ENCODE measurements around the gene PIP4K2A. TPM values are rescaled to one million over a fixed set of nuclear protein-coding genes. Genes with fewer than 3 reads are reported as not detected.

Gene PIP4K2A
- total and polyA plus RNA-seq, 2 of the 8 experiments (the other 6 are each of a cell fraction or from before 2014, with no cell fraction given) = 19.0 to 60.9 TPM

GRCh38 chr10:22652988-22653481, 61.3 kb downstream of the PIP4K2A start (continued):
- TF ChIP-seq EZH2 (IDR thresholded peaks at IDR 0.05; ENCODE audit: low read depth, low read length, severe bottlenecking) (no peak), YY1 (IDR thresholded peaks at IDR 0.05; ENCODE audit: low read depth, low read length) (no peak), FOSL1 (IDR thresholded peaks at IDR 0.05; ENCODE audit: insufficient read depth, low read depth, low read length) (no peak), BRCA1 (IDR thresholded peaks at IDR 0.05; ENCODE audit: low read depth, low read length) (no peak), TAF7 (optimal IDR thresholded peaks at IDR 0.05; ENCODE audit: borderline replicate concordance, low read depth, low read length) (no peak), RXRA (IDR thresholded peaks at IDR 0.05; ENCODE audit: insufficient read depth, low read depth, low read length) (no peak), SIRT6 (IDR thresholded peaks at IDR 0.05; ENCODE audit: low read length) (no peak)

All from H1 (cell line).